Lung (tissue), 12 donors: ENCODE measurements around the gene LHPP. TPM values are rescaled to one million over a fixed set of nuclear protein-coding genes. Genes with fewer than 3 reads are reported as not detected.

Experiments
- ATAC-seq: fragments of 200-7000 bp; cut with Tn5 transposase; one replicate; pipeline ENCODE4 v1.9.1; 2020; ENCODE audit warnings: moderate number of reproducible peaks; ENCODE audit not compliant: insufficient read depth, low FRiP score
- DNase-seq, 3 donors: peaks; one replicate each; pipeline ENCODE4 v3.0.0-alpha.2; 2013 to 2017
- H3K27ac ChIP-seq, 2 donors: one replicate each; pipeline ENCODE4 v1.5.1; 2013; ENCODE audit warnings: mild to moderate bottlenecking in 2 of 2, moderate library complexity in 2 of 2, control low read depth in 1 of 2, inconsistent platforms in 1 of 2, low read depth in 1 of 2, low read length in 1 of 2
- H3K27me3 ChIP-seq, 3 donors: one replicate each; pipeline ENCODE4 v1.5.1; 2013; ENCODE audit warnings: low read length in 2 of 3; ENCODE audit not compliant: control insufficient read depth in 3 of 3, insufficient read depth in 3 of 3
- H3K36me3 ChIP-seq, 4 donors: one replicate each; pipeline ENCODE4 v1.5.1; 2013; ENCODE audit warnings: low read length in 4 of 4, mild to moderate bottlenecking in 1 of 4, moderate library complexity in 1 of 4; ENCODE audit not compliant: control insufficient read depth in 4 of 4, insufficient read depth in 4 of 4
- H3K4me1 ChIP-seq, 5 donors: one replicate each; pipeline ENCODE4 v1.5.1; 2013; ENCODE audit warnings: low read length in 5 of 5, mild to moderate bottlenecking in 2 of 5, moderate library complexity in 1 of 5; ENCODE audit not compliant: control insufficient read depth in 5 of 5, insufficient read depth in 5 of 5
- H3K4me3 ChIP-seq: one replicate; pipeline ENCODE4 v1.5.1; 2013; ENCODE audit warnings: mild to moderate bottlenecking, control low read depth, moderate library complexity
- H3K9ac ChIP-seq, 2 donors: one replicate each; pipeline ENCODE4 v1.5.1; 2013; ENCODE audit warnings: low read length in 2 of 2, control low read depth in 1 of 2; ENCODE audit not compliant: insufficient read depth in 1 of 2
- H3K9me3 ChIP-seq, 4 donors: one replicate each; pipeline ENCODE4 v1.5.1; 2013; ENCODE audit warnings: low read length in 3 of 4, mild to moderate bottlenecking in 1 of 4, moderate library complexity in 1 of 4; ENCODE audit not compliant: control insufficient read depth in 4 of 4, insufficient read depth in 3 of 4
- WGBS, 2 donors: extraction: QIAGEN DNeasy Blood & Tissue Kit; methylation state at CpG; one replicate each; pipeline ENCODE4 v1.1.7; 2013; 5-methylcytosine and 5-hydroxymethylcytosine counted together
- polyA plus RNA-seq, 2 donors: library from polyadenylated mRNA; stranded (reverse); fragments of 200-250 nt; gene quantifications; one replicate each; pipeline ENCODE4 v1.2.1, GENCODE V29; 2013
- total RNA-seq, 2 donors: library from RNA; depleted of rRNA in 1 of 2; stranded (reverse); fragments of >200 nt in 1 of 2; gene quantifications; one replicate each; pipeline ENCODE4 v1.2.1, GENCODE V29; 2014 to 2021
- TF ChIP-seq, protein P1 (sequence below): IDR thresholded peaks from 2 replicates; pipeline ENCODE4 v1.5.1; 2012; ENCODE audit warnings: mild to moderate bottlenecking; ENCODE audit errors: control extremely low read depth, extremely low read depth
- donor health status: control.
- donor health status: control.
- donor health status: Bipolar disorder and iron deficiency.
- donor health status: healthy.
- donor health status: DM: yes; HTN: yes; CAD: no.

Gene LHPP
- total and polyA plus RNA-seq, 4 donors: 7.1 to 18.6 (median 14.8) TPM

DNA sequence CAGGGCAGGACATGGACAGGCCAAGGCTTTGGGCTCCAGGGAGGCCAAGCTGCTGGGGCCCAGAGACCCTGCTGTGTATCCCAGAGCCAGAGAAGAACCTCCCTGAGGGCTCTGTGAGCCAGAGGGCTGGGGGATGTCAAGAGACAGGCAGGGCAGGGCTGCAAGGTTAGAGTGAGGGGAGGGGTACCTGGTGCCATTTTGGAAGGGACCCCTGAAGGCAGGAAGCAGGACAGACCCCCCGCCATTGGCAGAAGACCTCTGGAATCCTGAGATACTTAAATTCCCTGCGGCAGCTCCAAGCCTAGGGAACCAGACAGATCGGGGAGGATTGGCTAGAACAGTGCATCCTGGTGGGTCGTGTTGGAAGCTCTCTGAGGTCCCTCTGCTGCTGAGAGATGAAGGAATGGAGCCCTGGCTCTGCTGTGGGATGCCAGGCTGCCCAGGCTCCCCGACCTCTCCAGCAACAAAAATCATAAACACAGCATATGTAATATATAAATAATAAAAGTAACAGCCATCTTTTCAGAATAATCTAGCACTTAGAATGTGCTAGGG, 75.0 kb downstream of the LHPP start:
- TF ChIP-seq, protein P1, sequence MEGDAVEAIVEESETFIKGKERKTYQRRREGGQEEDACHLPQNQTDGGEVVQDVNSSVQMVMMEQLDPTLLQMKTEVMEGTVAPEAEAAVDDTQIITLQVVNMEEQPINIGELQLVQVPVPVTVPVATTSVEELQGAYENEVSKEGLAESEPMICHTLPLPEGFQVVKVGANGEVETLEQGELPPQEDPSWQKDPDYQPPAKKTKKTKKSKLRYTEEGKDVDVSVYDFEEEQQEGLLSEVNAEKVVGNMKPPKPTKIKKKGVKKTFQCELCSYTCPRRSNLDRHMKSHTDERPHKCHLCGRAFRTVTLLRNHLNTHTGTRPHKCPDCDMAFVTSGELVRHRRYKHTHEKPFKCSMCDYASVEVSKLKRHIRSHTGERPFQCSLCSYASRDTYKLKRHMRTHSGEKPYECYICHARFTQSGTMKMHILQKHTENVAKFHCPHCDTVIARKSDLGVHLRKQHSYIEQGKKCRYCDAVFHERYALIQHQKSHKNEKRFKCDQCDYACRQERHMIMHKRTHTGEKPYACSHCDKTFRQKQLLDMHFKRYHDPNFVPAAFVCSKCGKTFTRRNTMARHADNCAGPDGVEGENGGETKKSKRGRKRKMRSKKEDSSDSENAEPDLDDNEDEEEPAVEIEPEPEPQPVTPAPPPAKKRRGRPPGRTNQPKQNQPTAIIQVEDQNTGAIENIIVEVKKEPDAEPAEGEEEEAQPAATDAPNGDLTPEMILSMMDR: no peak
- Histone ChIP-seq H3K27ac (no peak overlapping the region), H3K27me3 (no peaks in the 10 kb centered on the region), H3K9ac (no peak overlapping the region), H3K9me3 (no peaks in the 10 kb centered on the region), H3K4me3 (no peak overlapping the region), H3K36me3 (no peaks in the 10 kb centered on the region), H3K4me1 (peaks cover 0 to 9% (median 0%) of the 10 kb centered on the region in 5 donors)
- no peak for ATAC-seq
- DNase-seq: no peak
- 80 to 84% methylated on average over 5 of the region's 5 CpGs for WGBS, 2 donors

DNA sequence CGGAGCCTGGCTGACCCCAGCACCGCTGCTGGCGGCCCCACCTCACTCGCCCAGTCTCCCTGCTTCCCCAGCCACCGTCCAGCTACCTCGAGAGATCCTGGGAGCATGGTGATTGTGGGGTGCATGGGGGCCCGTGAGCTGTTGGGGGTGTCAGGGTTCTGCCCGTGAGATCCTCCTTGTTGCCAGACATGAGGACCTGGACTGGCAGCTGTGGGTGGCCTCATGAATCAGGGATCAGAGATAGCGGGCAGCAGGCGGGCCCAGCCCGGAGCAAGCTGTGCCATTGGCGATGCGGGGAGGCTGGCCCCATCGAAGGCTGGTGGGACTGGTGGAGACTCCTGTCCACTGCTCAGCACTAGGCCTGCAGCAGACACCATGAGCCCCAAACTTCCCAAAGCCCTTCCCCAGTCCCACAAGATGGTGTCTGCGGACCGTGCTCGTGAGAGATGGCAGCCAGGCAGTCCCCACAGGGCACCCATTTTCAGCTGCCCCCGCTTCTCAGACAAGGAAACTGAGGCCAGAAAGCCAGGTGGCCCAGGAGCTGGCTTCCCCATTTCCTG, 75.6 kb downstream of the LHPP start:
- no peak for ATAC-seq
- TF ChIP-seq, protein P1: no peak

DNA sequence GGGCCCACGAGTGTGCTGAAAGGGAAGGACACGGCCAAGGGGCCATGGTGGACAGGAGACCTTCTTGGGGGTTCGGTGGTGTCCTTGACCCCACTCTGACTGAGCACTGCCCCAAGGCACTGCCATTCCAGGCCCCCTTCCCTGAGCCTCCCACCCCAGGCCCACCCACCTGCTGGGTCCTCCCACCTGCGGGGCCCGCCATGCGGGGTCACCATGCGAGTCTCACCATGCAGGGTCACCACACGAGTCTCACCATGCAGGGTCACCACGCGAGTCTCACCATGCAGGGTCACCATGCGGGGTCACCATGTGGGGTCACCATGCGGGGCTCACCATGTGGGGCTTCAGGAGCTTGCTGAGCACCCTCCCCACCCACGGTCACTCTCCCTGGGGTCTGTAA, 76.3 kb downstream of the LHPP start:
- Histone ChIP-seq H3K9ac (no peak overlapping the region), H3K9me3 (no peaks in the 10 kb centered on the region), H3K27ac (no peak overlapping the region), H3K36me3 (no peaks in the 10 kb centered on the region), H3K4me1 (peaks cover 0 to 9% (median 0%) of the 10 kb centered on the region in 5 donors), H3K27me3 (no peaks in the 10 kb centered on the region), H3K4me3 (no peak overlapping the region)
- 85% methylated on average over 13 of the region's 13 CpGs for whole genome bisulfite sequencing, 2 donors
- ATAC-seq (no peak), DNase-seq (no peak)
- TF ChIP-seq, protein P1: no peak

More for the DNA sequence above, 75.6 kb downstream of the LHPP start:
- Histone ChIP-seq H3K27me3 (no peaks in the 10 kb centered on the region), H3K27ac (no peak overlapping the region), H3K4me1 (peaks cover 0 to 9% (median 0%) of the 10 kb centered on the region in 5 donors), H3K9me3 (no peaks in the 10 kb centered on the region), H3K36me3 (no peaks in the 10 kb centered on the region), H3K9ac (no peak overlapping the region), H3K4me3 (no peak overlapping the region)
- no peak for DNase-seq
- WGBS, 2 donors: 93 to 97% methylated on average over 17 to 18 of the region's 18 CpGs
